Stimulated activated CD8-positive, alpha-beta memory T cell treated with anti-CD3 and anti-CD28 coated beads, Interleukin-2, amount 100 ng/mL, for 48 hours (primary cell): Measurements from ENCODE around the gene SLC25A14.
"Not testable (repeated sequence)": the region's sequence is repeated elsewhere in the genome, so short reads cannot be mapped to it uniquely, and the experiment has no call there.

Experiments used
- DNase-seq, 2 donors: peaks; one replicate each; pipeline ENCODE4 v3.0.0-alpha.2; 2020; ENCODE audit warnings: low read depth in 2 of 2

SLC25A14 gene, protein sequence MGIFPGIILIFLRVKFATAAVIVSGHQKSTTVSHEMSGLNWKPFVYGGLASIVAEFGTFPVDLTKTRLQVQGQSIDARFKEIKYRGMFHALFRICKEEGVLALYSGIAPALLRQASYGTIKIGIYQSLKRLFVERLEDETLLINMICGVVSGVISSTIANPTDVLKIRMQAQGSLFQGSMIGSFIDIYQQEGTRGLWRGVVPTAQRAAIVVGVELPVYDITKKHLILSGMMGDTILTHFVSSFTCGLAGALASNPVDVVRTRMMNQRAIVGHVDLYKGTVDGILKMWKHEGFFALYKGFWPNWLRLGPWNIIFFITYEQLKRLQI

DNA sequence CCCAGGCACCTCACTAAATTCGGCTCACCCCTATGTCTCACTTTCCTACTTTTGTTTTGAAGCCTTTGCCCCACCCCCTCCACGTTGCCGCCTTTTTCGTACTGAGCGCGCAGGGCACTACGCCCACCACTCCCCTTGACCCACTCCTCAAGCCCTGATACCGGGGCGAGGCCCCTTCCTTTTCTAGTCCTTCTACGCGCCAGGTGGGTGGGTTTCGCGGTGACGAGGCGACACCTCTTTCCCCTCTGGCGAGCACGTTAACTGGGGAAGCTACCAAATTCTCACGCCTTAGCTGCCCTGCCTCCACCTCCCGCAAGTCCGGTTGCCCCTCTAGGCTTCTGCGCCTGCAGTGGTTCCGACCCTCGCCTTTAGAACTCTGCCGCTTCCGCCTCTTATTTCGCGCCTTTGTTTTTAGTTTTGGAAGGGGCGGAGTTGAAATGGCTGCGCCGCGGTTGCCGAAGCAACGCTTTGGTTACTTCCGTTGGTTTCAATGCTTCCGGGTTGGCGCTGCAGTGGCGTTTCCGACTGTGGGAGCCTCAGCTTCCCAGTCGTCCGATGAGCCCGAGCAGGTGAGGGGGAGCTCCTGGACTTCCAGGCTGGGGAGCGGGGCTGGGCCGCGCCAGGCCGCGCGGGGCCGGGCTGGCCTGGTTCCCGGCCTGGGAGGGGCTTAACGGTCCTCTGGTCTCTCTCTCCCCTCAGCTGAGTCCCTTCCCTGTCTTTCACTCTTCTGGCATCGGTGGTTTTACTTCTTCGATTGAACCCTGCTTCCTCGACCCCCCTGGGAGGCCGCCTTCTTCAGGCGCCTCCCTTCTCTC, at the start of gene SLC25A14:
Gene SLC25A14, plus strand, starts transcription at position 512 of the 815 bp plus-strand sequence. CDS start 360 bp downstream, outside the sequence.
- DNase-seq: peak; percentile 45 to 47

DNA sequence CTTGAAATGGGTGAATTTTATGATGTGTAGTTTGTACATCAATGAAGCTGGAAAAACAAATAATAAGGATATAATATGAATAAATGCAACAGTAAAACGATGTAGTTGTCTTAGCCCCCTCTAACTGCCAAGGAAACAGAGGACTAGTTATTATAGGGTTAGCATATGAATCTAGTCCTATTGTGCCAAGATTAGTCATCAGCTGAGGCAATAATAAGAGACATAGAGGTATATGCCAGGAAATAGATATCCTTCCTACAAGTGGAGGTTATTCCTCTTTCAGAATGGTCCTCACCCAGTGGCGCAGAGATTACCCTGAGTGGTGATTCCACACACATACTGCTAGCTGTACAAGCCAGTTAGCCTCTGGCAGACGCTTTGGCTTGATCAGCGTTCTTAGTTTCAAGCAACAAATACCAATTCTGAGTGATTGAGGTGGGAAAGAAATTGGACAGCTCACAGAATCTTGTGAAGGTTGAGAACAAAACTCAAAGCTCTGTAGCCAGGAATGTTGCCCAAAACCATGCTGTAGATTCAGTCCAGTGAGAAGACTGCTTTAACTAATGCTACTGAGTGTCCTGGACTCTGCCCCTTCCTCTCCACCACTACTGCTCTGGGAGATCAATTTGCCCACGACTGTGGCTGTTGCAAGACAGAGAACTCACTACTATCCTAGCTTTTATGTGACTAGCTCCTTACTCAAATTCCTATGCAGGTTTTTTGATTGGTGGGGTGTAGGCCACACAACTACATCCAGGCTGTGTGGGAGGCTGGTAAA, 44.0 kb upstream of the SLC25A14 start:
- no peak for DNase-seq

DNA sequence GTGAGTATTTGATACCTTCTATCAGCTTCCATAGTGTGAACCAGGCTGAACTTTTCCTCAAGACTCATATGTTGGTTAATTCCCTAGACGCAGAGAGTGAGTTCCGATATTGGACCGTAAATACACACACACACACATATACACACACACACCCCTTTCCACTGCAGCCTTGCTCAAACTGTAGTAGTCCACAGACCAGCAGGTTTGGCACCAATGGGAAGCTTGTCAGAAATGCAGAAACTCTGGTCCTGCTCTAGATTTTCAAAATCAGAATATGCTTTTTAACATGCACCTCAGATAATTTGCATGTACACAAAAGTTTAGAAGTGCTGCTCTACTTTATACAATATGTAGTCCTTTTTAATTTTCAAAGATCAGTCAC, 43.4 kb upstream of the SLC25A14 start:
- no peak for DNase-seq

DNA sequence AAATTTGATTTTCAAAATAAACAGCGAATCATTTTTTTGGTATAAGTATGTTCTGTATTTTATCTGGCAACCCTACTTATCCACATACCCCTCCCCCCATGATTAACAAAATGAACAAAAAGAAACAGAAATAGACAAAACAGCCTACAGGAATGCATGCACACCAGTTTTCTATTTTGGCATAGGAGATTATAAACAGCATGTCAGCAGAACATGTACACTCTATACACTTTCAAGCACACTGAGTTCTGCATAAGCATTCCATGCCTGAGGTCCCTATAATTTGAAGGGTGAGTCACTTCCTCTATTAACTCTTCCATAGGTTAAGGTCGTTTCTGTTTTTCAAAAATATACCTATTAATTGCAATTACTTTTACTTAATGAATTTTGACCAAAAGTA, 43.0 kb upstream of the SLC25A14 start:
- DNase-seq: no peak

DNA sequence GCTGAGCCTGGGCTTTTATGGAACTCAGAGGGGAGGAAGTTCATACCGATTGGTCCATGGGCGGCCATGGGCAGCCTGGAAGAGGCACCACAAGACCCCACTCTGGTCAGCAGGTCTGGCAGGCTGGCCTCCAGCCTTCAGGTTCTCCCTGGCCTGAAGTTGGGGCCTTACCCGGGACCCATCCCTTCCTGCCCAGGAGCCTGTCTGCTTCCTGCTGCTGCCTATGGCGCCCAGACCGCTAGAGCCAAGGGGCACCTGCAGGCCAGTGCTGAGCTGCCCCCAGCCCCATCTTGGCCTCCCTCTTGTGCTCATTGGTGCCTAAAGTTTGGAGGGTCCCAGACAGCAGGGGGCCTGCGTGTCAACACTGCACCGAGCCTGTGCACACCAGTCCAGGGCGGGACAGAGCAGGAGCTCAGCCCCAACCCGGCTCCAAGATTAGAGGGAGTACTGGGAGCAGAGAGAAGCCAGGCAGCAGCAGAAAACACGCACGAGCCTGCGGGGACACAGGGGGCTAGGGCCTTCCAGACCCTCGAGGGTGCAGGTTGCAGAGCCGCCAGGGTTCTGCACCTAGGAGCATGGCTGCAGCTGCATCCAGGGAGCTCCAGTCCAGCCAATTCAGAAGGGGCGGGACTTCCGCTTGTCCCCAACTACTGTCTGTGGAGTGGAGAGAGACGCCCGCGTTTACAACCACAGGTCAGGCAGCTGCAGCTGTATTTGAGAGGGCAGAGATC, 40.3 kb upstream of the SLC25A14 start:
- DNase-seq: no peak

DNA sequence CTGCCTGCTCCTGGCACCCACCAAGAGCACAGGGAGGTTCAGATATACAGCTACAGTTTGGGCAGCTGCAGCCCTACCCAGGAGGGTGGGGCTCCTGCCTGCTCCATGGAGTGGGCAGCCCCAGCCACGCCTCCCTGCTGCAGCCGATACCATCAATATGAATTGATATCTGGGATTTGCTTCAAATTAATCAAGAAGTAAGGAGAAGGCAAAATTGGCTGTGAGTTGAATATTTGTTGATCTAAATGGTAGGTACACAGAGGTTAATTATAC, 39.8 kb upstream of the SLC25A14 start:
- no peak for DNase-seq

DNA sequence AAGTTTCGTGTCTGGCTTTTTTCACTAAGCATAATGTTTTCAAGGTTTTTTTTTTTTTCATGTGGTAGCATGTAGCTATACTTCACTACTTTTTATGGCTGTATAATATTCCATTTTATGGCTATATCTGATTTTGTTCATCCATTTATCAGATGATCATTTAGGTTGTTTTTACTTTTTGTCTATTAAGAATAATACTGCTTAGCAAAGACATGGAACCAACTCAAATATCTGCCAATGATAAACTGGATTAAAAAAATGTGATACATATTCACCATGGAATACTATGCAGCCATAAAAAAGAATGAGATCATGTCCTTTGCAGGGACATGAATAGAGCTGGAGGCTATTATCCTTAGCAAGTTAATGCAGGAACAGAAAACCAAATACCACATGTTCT, 38.3 kb upstream of the SLC25A14 start:
- DNase-seq: no peak

DNA sequence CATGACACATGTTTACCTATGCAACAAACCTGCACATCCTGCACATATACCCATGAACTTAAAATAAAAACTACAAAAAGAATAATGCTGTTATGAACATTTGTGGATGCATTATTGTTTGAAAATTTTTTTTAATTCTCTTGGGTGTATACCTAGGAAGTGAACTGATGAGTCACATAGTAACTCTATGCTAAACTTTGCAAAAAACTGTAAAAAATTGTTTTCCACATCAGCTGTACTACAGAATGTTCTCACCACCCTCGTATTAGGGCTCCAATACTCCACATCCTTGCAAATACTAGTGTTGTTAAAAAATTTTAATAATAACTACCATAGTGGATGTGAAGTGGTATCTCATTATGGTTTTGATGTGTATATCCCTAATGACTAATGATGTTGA, 37.7 kb upstream of the SLC25A14 start:
- DNase-seq: no peak

DNA sequence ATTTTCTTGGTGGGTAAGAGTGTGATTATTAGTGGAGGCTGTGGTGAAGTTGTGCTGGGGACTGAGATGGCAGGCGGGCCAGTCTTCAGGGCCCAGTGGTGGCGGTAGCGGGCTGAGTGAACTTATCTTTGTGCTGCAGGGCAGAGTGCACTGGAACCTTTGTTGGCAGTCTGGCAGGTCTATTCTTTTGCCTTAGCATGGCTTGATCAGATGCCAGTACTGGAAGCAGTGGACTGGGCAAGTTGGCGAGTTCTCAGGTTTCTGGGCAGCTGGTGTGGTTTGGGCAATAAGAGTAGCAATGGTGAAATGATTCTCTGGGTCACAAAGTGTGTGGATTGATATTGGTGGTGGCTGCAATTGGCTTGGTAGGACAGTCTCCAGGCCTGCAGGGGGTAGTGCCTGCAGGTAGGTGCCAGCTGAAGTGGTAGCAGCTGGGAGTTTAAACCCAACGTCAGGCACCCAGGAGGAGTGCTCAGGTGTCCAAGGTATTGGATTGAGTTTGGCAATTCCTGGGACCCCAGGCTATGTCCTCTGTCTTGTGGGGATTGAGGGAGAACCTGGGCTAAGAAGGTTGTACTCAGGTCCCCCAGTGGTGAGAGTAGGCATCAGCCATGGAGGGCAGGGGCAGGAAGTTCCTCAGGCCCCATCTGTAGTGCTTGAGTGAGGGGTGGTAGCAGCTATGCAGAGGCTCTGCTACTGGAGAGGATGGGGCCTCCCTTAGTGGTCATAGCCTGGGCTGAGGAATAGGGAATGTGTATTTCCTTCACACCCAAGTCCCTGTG, 34.9 kb upstream of the SLC25A14 start:
- no peak for DNase-seq

DNA sequence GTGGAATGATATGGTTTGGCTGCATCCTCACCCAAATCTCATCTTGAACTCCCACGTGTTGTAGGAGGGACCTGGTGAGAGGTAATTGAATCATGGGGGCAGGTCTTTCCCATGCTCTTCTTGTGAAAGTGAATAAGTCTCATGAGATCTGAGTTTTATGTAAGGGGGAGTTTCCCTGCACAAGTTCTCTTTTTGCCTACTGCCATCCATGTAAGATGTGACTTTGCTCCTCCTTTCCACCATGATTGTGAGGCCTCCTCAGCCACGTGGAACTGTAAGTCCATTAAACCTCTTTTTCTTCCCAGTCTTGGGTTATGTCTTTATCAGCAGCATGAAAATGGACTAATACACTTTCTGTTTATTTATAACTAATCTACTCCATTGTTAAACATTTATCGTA, 19.8 kb upstream of the SLC25A14 start:
- not testable (repeated sequence) for DNase-seq

DNA sequence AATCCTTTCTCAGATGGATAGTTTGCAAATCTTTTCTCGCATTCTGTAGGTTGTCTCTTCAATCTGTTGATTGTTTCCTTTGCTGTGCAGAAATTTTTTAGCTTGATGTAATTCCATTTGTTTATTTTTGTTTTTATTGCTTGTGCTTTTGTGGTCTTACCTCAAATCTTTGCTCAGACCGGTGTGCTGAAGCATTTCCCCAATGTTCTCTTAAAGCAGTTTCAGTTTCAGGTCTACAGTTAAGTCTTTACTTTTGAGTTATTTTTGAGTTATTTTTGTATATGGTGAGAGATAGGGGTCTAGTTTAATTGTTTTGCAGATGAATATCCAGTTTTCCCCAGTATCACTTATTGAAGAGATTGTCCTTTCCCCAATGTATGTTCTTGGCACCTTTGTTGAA, 18.2 kb upstream of the SLC25A14 start:
- DNase-seq: no peak

DNA sequence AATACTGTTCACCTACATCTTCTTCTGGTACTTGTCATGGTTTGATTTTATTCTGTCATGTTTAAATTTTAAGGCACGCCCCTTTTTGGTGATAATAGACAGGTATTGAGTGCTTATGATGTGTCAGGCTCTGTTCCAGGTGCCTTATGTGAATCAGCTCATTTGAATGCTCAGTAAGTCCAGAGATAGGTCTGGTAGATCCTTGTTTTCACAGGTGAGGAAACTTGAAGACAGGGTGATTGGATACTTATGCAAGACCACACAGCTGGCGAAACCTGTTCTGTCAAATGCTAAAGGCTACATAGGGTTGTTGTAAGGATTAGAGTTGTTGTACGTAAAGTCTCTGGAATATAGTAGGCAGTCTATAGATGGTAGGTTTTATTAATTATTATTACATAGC, 9.6 kb upstream of the SLC25A14 start:
- no peak for DNase-seq

DNA sequence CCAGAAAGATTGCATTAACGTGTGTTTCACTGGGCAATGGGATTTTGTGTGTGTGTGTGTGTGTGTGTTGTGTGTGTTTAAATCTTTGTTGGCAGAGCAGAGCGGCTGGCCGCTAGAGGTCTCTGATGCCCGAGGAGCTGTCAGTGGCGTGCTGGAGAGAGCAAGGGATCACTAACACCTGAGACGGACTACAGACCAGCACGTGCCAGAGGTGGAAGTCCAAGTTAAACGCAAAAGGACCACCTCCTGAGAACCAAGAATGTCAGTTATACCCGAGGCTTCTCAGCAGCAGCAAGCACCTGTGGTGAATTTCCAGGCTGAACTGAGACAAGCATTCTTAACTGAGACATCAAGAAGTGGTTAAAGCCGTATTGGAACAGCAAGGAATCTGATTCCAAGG, 9.0 kb upstream of the SLC25A14 start:
- DNase-seq: peak in 1 of 2 donors; percentile 10

DNA sequence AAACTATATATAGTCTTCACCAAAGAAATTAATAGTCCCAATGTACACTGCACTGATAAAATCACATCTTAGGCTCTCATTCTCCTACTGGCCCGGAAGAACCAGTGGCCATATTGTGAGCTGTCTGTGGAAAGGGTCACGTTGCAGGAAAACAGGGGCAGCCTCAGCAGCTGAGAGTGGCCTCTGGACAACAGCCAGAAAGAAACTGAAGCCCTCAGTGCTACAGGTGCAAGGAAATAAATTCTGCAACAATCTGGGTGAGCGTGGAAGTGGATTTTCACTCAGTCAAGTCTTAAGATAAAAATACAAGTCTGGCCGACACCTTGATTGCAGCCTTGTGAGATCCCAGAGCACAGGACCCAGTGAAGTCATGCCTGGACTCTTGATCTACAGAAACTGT, 3.2 kb upstream of the SLC25A14 start:
- DNase-seq: no peak

DNA sequence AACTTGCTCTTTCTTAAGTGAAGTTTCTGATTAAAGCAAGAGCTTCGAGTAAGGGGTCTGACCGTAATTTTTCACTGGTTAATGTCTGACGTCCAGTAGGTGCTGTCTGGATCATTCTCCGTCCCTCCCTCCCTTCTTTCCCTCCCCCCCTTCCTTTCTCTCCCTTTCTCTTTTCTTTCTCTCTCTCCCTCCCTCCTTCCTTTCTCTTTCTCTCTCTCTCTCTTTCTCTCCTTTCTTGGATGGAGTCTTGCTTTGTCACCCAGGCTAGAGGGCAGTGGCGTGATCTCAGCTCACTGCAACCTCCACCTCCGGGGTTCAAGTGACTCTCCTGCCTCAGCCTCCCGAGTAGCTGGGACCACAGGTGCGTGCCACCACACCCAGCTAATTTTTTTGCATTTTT, 850 bp upstream of the SLC25A14 start:
- not testable (repeated sequence) for DNase-seq

DNA sequence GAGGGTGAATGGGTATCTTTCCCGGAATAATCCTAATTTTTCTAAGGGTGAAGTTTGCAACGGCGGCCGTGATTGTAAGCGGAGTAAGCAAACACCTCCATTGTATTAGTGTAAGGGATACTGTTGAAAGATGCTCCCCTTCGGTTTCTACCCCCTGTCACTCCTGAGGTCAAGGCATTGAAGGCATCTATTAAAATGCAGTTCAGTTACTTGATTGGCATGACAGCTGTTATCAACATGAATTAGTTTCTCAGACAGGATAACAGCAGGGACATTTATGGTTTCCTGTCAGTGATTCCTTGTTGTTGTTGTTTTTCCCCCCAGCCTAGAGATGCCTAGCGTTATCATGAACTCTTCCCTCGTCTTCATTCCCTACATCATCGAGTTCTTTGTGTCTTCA, 552 bp downstream of the SLC25A14 start:
- no peak for DNase-seq

DNA sequence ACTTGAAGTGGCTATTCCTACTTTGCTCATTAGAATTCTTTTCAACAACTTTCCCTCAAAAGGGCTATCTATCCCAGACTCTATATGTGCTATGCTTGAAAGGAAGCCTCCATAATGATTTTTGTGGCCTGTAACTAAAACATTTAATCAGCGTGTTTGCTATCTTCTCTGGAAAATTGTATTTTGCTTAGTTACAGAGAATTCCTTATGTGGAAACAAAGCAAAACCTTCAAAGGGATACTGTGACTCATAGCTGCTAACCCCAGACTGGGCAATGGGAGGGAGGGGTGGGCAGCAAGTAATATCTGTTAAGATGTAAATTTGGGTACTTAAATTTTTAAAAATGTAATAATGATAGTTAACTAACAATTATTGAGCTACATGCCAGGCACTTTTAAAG, 3.7 kb downstream of the SLC25A14 start:
- no peak for DNase-seq

DNA sequence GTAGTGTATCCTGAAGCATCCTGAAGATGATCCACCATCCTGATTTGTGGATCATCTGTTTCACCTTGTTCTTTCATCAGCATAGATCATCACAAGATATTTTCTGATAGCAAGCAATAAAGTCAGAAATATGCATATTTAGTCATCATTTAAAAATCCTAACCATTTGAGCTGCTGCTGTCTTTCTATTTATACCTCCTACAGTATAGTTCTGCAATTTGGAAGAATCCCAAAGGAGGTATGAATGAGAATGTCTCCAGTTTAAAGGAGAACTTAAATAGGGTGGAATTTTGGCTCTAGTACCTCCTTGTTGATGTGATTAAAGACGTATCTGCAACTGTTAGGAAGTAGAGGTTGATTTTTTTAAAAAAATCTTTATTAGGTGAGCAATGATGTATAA, 7.6 kb downstream of the SLC25A14 start:
- no peak for DNase-seq

DNA sequence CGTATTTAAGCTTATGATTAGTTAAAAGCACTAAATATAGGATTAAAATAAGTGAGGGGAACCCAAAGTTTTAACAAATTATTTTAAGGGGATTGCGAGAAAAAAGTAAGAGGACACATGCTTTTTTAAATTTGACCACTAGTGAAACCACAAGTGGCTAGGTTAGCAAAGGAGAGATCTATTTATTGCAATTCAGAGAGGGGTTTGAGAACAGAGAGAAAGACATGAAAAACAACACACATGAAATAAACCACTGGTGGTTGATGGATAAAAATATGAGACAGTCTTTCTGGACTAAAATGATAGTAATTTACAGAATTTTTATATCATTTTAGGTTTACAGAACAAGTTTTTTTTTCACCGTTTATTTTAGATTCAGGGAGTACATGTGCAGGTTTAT, 11.8 kb downstream of the SLC25A14 start:
- DNase-seq: no peak

DNA sequence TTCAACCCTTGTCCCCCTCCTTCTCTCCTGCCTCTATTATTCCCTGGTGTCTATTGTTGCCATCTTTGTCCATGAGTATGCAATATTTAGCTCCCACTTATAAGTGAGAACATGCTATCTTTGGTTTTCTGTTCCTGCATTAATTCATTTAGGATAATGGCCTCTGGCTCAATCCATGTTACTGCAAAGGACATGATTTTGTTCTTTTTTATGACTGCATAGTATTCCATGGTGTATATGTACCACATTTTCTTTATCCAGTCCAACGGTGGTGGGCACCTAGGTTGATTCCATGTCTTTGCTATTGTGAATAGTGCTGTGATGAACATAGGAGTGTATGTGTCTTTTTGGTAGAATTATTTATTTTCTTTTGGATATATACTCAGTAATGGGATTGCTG, 12.3 kb downstream of the SLC25A14 start:
- DNase-seq: not testable (repeated sequence)

DNA sequence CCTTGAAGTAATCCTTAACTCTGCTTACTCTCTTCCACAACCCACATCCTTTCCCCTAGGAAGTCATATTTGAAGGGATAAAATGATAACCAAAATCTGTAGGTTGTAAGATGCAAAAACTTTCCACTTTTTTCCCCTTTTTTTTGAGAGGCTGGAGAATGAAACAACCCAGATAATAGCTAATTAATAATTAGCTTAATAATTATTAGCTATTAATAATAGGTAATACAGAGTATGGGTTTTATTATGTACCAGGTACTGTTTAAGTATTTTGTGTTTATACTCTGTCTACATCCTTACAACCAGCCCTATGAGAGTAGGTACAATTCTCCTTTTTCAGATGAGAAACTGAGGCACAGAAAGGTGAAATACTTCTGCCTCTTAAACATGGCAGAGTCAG, 36.4 kb downstream of the SLC25A14 start:
- DNase-seq: no peak
